Measurements from ENCODE around the gene NOTCH3.

The NOTCH3 gene

GRCh38 chr19:15200553-15201364 lies at the start of gene NOTCH3:
TSS of gene NOTCH3 (minus strand) at chr19:15200995. CDS start at chr19:15200905, 90 bp downstream.
- DNase-seq: no peak

- DNase-seq: no peak
These were observed 49.8 kb upstream of the NOTCH3 start for GRCh38 chr19:15250640-15250993.

GRCh38 chr19:15249972-15250639 lies 49.3 kb upstream of the NOTCH3 start:
- no peak for DNase-seq

DNA sequence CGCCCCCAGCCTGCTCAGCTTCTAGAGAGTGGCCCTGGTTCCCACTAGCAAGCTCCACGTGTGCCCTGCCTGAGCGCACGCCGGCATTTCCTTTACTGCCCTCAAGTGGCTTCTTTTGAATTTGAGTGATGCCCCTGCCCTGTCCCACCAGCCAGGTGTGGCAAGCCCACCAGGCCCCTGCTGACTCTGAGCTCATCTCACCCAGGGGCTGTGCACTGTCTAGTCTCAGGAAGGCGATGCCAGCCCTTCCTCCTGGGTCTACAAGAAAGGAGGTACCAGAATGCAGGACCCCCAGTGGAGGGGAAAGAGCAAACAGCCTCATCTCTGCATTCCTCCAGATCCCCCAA lies 48.7 kb upstream of the NOTCH3 start:
- DNase-seq: no peak

GRCh38 chr19:15248648-15249527 lies 48.1 kb upstream of the NOTCH3 start:
- no peak for DNase-seq

- DNase-seq: no peak
These were observed 47.3 kb upstream of the NOTCH3 start for GRCh38 chr19:15248106-15248505.

DNA sequence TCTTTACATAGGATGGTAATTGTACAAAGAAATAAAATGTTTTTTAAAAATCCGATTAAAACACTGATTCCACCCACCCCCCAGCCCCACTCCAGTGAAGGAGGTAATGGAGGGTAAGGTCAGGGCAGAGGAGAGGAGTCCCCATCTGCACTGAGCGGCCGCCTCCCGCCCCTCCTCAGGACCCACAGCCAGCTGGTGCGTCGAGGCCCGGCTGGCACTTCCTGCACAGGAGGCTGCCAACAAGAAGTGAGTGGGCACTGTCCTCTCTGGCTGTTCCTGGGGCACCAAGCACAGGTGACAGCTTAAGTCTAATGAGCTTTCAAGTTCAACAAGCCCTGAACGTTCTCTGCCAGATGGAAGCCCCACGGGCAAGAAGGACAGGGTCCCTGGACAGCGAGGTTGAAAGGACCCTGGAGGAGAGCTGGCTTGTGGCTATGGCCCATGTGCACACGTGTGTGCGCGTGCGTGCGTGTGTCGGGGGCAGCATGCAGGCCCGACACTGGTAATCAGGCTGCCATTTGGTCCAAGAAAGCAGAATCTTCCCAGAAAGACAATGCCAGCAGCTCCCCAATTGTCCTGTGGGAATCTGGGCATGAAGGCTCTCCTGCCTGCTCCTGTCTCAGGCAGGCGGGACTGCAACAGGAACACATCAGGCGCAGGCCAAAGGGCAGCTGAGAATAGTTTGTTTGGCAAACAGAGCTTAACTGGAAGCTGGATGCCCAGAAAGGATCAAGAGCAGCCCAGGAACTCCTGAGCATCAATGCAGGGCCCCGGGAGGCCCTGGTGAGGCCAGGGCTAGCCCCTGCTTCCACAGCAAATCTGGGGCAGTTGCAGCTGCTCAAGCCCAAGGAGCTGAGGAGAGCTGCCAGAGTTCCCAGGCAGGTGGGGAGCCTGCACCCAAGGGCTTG lies 46.6 kb upstream of the NOTCH3 start:
- DNase-seq: no peak

DNA sequence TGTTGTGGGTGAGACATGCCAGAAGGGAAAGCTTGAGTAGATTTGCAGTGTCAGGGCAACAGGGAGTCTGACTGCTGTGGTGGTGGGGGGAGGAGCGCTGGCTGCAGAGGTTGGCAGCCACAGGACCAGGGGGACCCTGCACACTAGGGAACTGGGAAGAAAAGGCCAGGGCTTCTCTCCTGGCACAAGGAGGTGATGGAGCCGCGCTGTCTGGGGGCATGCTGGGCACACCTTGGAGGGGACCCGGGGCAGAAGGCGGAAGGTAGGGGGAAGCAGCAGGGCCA lies 45.3 kb upstream of the NOTCH3 start:
- no peak for DNase-seq

DNA sequence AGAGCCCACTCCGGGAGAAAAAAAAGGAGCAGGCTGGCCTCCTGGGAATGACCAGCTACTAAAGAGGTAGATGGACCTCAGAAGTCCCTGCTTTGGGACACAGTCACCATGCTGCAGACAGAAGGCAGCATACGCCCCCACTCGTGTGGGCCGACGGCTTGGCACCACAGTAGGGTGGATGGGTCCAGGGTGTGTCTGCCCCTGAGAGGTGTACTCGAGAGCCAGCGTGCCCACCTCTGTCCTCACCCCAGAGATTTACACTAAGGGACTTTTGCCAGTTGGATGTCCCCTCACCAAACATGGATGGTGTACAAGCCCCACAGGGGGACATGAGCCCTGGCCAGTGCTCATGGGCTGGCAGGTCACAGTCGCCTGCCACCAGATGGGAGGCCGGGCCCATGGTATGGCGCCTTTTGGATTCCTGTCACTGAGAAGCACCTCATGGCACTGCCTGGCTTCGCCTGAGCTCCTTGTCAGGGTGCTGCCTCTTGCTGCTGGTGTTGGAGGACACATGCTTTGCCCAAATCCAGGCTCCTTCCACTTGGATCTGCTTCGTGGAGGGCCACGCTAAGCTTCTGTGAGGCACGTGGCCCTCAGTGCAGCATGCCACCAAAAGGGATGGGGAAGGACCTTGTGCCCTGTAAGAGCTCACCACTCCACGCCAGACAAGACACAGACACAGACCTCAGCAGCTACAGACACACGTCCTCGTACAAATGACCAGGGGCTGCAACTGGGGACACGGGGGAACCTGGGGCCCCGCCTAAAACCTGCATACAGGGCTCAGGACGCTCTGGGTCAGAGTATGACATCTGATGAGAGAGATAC lies 44.8 kb upstream of the NOTCH3 start:
- no peak for DNase-seq

DNA sequence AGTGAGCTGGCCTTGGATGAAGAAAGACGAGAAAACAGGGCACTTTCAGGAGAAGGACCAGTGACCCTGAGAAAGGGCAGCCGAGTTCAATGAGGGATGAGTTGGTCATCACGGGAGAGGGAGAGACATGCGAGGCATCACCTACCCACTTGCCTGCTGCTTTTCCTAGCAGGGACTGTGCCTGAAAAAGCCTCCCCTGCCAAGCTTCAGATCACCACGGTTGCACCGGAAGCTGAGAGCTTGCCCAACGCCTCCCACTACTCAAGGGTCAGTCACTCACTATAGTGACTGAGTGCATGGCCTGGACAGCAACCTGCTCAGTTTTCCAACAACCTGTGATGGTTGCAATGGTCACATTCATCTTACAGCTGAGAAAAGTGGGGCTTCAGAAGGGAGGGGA lies 44.0 kb upstream of the NOTCH3 start:
- no peak for DNase-seq

GRCh38 chr19:15244106-15244803 lies 43.5 kb upstream of the NOTCH3 start:
- no peak for DNase-seq

DNA sequence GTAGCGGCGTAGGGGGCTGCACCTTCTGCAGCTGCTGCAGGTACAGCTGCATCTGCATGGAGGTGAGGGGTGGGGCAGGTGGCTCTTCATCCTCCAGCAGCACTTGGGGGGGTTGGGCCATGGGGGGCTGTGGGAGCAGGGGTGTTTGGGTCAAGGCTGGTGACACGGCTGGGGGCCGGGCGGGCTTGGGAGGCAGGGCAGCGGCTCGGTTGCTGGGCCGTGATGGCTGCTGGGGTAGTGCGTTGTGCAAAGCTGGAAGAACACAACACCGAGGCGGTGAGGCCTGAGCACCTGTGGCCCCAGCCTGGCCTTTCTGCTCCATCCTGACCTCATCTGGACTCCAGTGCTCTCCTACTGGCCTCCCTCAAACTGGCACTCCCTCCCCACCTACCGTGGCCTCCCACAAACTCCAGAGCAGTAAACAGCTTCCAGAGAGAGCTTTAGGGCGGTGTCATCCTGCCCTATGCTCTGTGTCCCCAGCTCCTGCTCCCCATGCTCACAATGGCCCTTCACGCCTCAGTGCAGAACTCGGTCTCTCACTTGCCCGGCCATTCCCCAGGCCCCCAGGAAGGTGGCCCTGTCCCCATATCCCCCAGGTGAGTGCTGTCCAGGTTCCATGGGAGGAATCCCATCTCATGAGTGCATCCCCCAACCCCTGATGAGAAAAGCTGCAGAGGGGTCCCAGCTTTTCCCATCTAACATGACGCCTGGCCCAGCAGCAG lies 42.6 kb upstream of the NOTCH3 start:
- no peak for DNase-seq

- DNase-seq: no peak
These were observed 40.6 kb upstream of the NOTCH3 start for GRCh38 chr19:15241259-15241910.

GRCh38 chr19:15240515-15240914 lies 39.7 kb upstream of the NOTCH3 start:
- DNase-seq: no peak

DNA sequence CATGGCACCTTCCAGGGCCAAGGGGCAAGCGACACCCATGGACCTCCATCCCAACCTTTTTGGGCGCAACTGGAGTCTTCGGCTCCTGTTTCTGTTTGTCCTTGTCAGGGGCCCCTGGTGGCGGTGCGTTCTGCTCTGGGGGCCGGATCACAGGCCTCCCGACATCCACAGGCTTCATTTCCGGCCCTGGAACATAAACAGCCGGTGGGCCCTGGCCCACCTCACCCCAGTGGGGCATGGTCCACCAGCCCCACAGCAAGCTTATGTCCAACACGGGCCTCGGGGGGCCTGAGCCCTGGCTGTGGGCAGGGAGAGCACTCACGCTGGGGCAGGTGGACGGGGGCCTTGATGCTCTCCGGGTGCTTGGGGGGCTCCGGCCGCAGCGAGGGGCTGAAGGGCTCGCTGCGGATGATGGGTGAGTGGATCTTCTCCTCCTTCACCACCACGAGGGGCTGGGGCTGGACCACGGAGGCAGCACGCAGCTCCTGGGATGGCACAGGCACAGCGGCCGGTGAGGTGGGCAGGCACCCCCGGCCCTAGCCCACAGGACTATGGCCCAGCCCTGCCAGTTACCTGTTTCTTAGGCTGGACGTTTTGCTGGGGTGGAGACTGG lies 38.6 kb upstream of the NOTCH3 start:
- DNase-seq: no peak

DNA sequence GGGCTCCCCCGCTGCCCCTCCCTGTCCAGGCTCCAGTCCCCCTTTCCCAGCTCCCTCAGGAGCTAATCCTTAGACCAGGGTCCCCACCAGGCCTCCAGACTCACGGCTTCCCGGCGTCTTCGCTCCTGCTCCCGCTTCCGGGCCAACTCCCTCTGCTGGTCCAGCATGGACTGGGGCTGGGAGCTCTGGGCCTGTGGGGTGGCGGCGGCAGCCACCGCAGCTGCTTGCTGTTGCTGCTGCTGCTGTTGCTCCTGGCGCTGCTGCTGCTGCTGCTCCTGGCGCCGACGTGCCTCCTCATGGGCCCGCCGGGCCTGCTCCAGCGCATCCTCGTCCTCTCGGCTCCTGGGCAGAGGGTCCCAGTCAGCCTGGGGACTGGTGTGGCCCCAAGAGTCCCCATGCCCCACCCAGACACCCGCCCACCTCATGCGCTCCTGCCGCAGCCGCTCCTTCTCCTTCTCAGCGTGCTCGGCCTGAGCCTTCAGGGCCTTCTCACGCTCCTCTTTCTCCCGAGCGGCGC lies 37.9 kb upstream of the NOTCH3 start:
- no peak for DNase-seq

DNA sequence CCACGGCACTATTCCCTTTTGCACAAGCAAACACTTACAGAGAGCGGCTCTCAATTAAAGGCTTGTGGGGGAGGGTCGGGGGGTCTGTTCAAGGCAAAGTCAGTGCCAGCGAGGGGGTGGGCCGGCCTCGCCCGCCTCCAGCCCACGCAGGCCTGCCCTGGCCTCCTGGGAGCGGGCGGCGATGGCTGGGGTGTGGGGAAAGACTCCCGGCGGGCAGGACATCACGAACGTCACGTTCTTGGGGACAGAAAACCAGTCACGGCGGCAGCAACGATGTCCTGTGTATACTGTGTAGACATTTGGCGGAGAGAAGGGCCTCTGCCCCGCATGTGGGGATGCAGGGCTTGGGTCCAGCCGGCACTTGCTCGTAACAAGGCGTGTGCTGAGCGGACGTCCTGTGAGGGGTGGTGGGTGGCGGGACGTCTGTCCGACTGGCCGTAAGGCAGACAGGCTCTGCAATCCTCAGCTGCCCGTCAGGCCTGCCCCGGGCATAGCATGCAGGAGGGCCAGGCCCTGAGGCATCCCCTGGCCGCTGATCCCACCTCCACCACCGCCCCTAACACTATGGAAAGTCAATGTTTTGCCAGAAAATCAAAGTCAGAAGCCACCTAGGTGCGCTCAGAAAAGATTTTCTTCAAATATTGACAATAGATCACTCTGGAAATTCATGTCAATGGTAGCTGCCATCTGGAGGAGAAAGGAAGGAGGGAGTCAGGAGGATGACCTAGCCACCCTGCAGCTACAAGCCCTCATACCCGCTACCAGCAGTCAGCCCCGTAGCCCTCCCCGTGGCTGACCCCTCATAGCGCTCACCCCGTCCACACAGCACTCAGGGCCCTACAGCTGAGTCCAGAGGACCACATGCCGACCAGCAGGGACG lies 37.2 kb upstream of the NOTCH3 start:
- no peak for DNase-seq

DNA sequence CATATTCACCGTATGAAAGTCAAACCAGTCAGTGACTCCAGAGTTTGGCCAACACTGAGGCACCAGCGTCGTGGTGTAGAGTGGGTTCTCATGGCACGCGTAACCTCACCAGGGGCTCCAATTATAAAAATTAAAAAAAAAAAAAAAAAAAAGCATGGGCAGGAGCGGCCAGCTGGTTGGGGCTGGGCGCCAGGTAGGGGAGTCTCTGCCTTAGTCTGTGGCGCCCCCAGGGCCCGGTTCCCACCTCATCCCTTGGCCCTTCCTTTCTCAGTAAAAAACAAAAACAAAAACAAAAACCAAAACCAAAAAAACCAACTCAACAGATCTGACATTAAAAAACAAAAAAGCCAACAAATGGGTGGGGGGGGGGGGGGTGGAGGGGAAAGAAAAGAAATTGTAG lies 36.1 kb upstream of the NOTCH3 start:
- DNase-seq: no peak

Measured in SIG-M5 (cell line).